HEK293 (cell line): ENCODE data around the gene NR1H3.
A peak's percentile ranks its signal among the peaks of the same experiment; 100 is the strongest.

Experiments
- CTCF ChIA-PET: fragments of 350-600 bp; formaldehyde crosslinking; extraction: SDS; loops from one replicate; lab custom pipeline; 2021; ENCODE audit warnings: antibody characterized with exemption; lab: Yijun Ruan, JAX
- POLR2A ChIA-PET: fragments of 300-600 bp; formaldehyde crosslinking; extraction: SDS; loops from one replicate; lab custom pipeline; 2020; ENCODE audit warnings: antibody characterized with exemption, inconsistent platforms; lab: Yijun Ruan, JAX
- H3K27ac ChIP-seq: fragments of 200-500 bp; sonication (Bioruptor generic); 2 replicates; pipeline ENCODE4 v1.5.1; 2014; ENCODE audit warnings: low read depth, low read length, control low read depth, inconsistent platforms; ENCODE audit errors: extremely low read depth
- H3K36me3 ChIP-seq, 2 experiments: fragments of 200-500 bp in 1 of 2; sonication (Bioruptor generic) in 1 of 2; 1 replicate in 1 of 2; 2 replicates in 1 of 2; pipeline ENCODE4 v1.5.1; 2014 to 2017; ENCODE audit warnings: inconsistent platforms in 2 of 2, low read length in 2 of 2; ENCODE audit not compliant: control insufficient read depth in 2 of 2, insufficient read depth in 1 of 2
- H3K4me1 ChIP-seq: fragments of 200-500 bp; sonication (Bioruptor generic); 2 replicates; pipeline ENCODE4 v1.5.1; 2014; ENCODE audit warnings: mild to moderate bottlenecking, low read length, inconsistent platforms; ENCODE audit not compliant: control insufficient read depth, insufficient read depth
- H3K4me3 ChIP-seq: 2 replicates; pipeline ENCODE4 v1.5.1; 2011; ENCODE audit warnings: low read depth, mild to moderate bottlenecking, control low read depth, low read length, moderate library complexity
- H3K9me3 ChIP-seq: fragments of 200-500 bp; sonication (Bioruptor generic); 2 replicates; pipeline ENCODE4 v1.5.1; 2014; ENCODE audit warnings: low read depth, low read length, inconsistent platforms; ENCODE audit not compliant: control insufficient read depth, insufficient read depth
- ATF2 ChIP-seq: fragments of 450-650 bp; formaldehyde crosslinking; IDR thresholded peaks from 2 replicates; pipeline ENCODE4 v1.5.1; 2016; ENCODE audit warnings: missing biosample characterization, missing genetic modification characterization, low read depth
- BCL11B ChIP-seq: fragments of 450-650 bp; formaldehyde crosslinking; IDR thresholded peaks from 2 replicates; pipeline ENCODE4 v1.5.1; 2016; ENCODE audit warnings: low read depth, missing biosample characterization, missing genetic modification characterization
- BCL6B ChIP-seq: fragments of 450-650 bp; formaldehyde crosslinking; IDR thresholded peaks from 2 replicates; pipeline ENCODE4 v1.5.1; 2017; ENCODE audit warnings: missing biosample characterization, missing genetic modification characterization
- FEZF1 ChIP-seq: fragments of 450-650 bp; formaldehyde crosslinking; IDR thresholded peaks from 2 replicates; pipeline ENCODE4 v1.5.1; 2016; ENCODE audit warnings: missing biosample characterization, missing genetic modification characterization
- KLF8 ChIP-seq: fragments of 450-650 bp; formaldehyde crosslinking; IDR thresholded peaks from 2 replicates; pipeline ENCODE4 v1.5.1; 2016; ENCODE audit warnings: missing biosample characterization, missing genetic modification characterization
- PATZ1 ChIP-seq: fragments of 450-650 bp; formaldehyde crosslinking; IDR thresholded peaks from 2 replicates; pipeline ENCODE4 v1.5.1; 2016; ENCODE audit warnings: missing biosample characterization, missing genetic modification characterization
- SCRT2 ChIP-seq: fragments of 450-650 bp; formaldehyde crosslinking; IDR thresholded peaks from 2 replicates; pipeline ENCODE4 v1.5.1; 2016; ENCODE audit warnings: missing biosample characterization, missing genetic modification characterization
- SP7 ChIP-seq: fragments of 450-650 bp; formaldehyde crosslinking; IDR thresholded peaks from 2 replicates; pipeline ENCODE4 v1.5.1; 2016; ENCODE audit warnings: missing biosample characterization, missing genetic modification characterization
- WT1 ChIP-seq: fragments of 450-650 bp; formaldehyde crosslinking; IDR thresholded peaks from 2 replicates; pipeline ENCODE4 v1.5.1; 2016; ENCODE audit warnings: missing biosample characterization, missing genetic modification characterization
- ZBTB17 ChIP-seq: fragments of 450-650 bp; formaldehyde crosslinking; IDR thresholded peaks from 2 replicates; pipeline ENCODE4 v1.5.1; 2016; ENCODE audit warnings: missing biosample characterization, missing genetic modification characterization
- ZBTB20 ChIP-seq: fragments of 450-650 bp; formaldehyde crosslinking; IDR thresholded peaks from 2 replicates; pipeline ENCODE4 v1.5.1; 2016; ENCODE audit warnings: missing biosample characterization, missing genetic modification characterization
- ZBTB48 ChIP-seq: fragments of 450-650 bp; formaldehyde crosslinking; IDR thresholded peaks from 2 replicates; pipeline ENCODE4 v1.5.1; 2016; ENCODE audit warnings: missing biosample characterization, missing genetic modification characterization
- ZEB2 ChIP-seq: fragments of 450-650 bp; formaldehyde crosslinking; IDR thresholded peaks from 2 replicates; pipeline ENCODE4 v1.5.1; 2016; ENCODE audit warnings: missing biosample characterization, missing genetic modification characterization
- ZNF138 ChIP-seq: fragments of 450-650 bp; formaldehyde crosslinking; IDR thresholded peaks from 2 replicates; pipeline ENCODE4 v1.5.1; 2016; ENCODE audit warnings: missing biosample characterization, missing genetic modification characterization, borderline replicate concordance
- ZNF148 ChIP-seq: fragments of 450-650 bp; formaldehyde crosslinking; IDR thresholded peaks from 2 replicates; pipeline ENCODE4 v1.5.0; 2017; ENCODE audit warnings: missing biosample characterization, missing genetic modification characterization, borderline replicate concordance
- ZNF214 ChIP-seq: fragments of 450-650 bp; formaldehyde crosslinking; IDR thresholded peaks from 2 replicates; pipeline ENCODE4 v1.5.1; 2017; ENCODE audit warnings: missing biosample characterization, mild to moderate bottlenecking, missing genetic modification characterization, borderline replicate concordance
- ZNF221 ChIP-seq: fragments of 450-650 bp; formaldehyde crosslinking; IDR thresholded peaks from 2 replicates; pipeline ENCODE4 v1.5.1; 2017; ENCODE audit warnings: missing biosample characterization, missing genetic modification characterization, borderline replicate concordance
- ZNF335 ChIP-seq: fragments of 450-650 bp; formaldehyde crosslinking; conservative IDR thresholded peaks from 2 replicates; pipeline ENCODE4 v1.5.1; 2016; ENCODE audit warnings: missing biosample characterization, missing genetic modification characterization
- ZNF449 ChIP-seq: fragments of 450-650 bp; formaldehyde crosslinking; IDR thresholded peaks from 2 replicates; pipeline ENCODE4 v1.5.1; 2017; ENCODE audit warnings: missing biosample characterization, mild to moderate bottlenecking, missing genetic modification characterization, moderate library complexity
- ZNF571 ChIP-seq: fragments of 450-650 bp; formaldehyde crosslinking; IDR thresholded peaks from 2 replicates; pipeline ENCODE4 v1.5.0; 2017; ENCODE audit warnings: missing biosample characterization, missing genetic modification characterization
- ZNF707 ChIP-seq: fragments of 450-650 bp; formaldehyde crosslinking; IDR thresholded peaks from 2 replicates; pipeline ENCODE4 v1.5.1; 2016; ENCODE audit warnings: missing biosample characterization, missing genetic modification characterization

The NR1H3 gene

GRCh38 chr11:47216121-47216798 lies 41.5 kb upstream of the NR1H3 start (continued):
- TF ChIP-seq ZNF148 (no peak), ZNF138 (tag by site-specific recombination) (no peak), ZNF449 (tag by site-specific recombination) (no peak), SP7 (tag by site-specific recombination) (0 out of 2 replicates have a peak, but pooled peaks have one; percentile 12), BCL6B (tag by site-specific recombination) (peak; percentile 86), ZNF707 (tag by site-specific recombination) (no peak), BCL11B (tag by site-specific recombination) (no peak), WT1 (no peak), ZEB2 (tag by site-specific recombination) (0 out of 2 replicates have a peak, but pooled peaks have one; percentile 21), ZNF214 (no peak), ZBTB48 (tag by site-specific recombination) (no peak), ZBTB17 (tag by site-specific recombination) (peak; percentile 53), PATZ1 (tag by site-specific recombination) (peak; percentile 31; the same call in 1 of the 2 replicates), ZNF221 (tag by site-specific recombination) (no peak), ZNF571 (tag by site-specific recombination) (no peak), FEZF1 (tag by site-specific recombination) (0 out of 2 replicates have a peak, but pooled peaks have one; percentile 10), ZNF335 (tag by site-specific recombination) (peak; percentile 72), ZBTB20 (0 out of 2 replicates have a peak, but pooled peaks have one; percentile 12)

GRCh38 chr11:47220401-47220821 lies 37.4 kb upstream of the NR1H3 start:
- TF ChIP-seq ATF2 (tag by site-specific recombination), result 0 out of 2 replicates have a peak, but pooled peaks have one; percentile 12
- peak; percentile 51 for TF ChIP-seq SCRT2 (tag by site-specific recombination)
- 0 out of 2 replicates have a peak, but pooled peaks have one; percentile 16 for TF ChIP-seq ZBTB20
- TF ChIP-seq KLF8 (tag by site-specific recombination), result no peak
- H3K27ac ChIP-seq, result no peak overlapping the region
- H3K36me3 ChIP-seq, result peaks cover 27 to 82% of the 10 kb centered on the region in 2 experiments
- CTCF ChIA-PET, result interaction anchor here (0.9 to 1.5 kb wide), 4 partner anchors 13 to 41 kb away, joined by 4 to 6 read pairs (median 4); no protein-coding TSS in a partner anchor
- POLR2A ChIA-PET, result interaction anchor here (1.0 to 1.8 kb wide), 5 partner anchors 13 to 42 kb away, joined by 3 to 7 read pairs (median 3); no protein-coding TSS in a partner anchor
- H3K4me1 ChIP-seq, result peaks cover 3% of the 10 kb centered on the region; the same call in 1 of the 2 replicates
- no peak overlapping the region for H3K4me3 ChIP-seq
- H3K9me3 ChIP-seq, result no peaks in the 10 kb centered on the region
